ENCODE results near the gene ZNF804B.
A peak's percentile ranks its signal among the peaks of the same experiment; 100 is the strongest.
"Not testable (repeated sequence)": the region's sequence is repeated elsewhere in the genome, so short reads cannot be mapped to it uniquely, and the experiment has no call there.

The ZNF804B gene

GRCh38 chr7:89085580-89085979 lies 326.1 kb downstream of the ZNF804B start:
- DNase-seq (ENCODE audit: low read depth) = no peak

- DNase-seq (ENCODE audit: low read depth) = no peak
Observed at GRCh38 chr7:89091550-89091949, 332.1 kb downstream of the ZNF804B start.

GRCh38 chr7:89094269-89094668 lies 334.8 kb downstream of the ZNF804B start:
- DNase-seq (ENCODE audit: low read depth) = no peak

- DNase-seq (ENCODE audit: low read depth) = no peak
Observed at GRCh38 chr7:89103564-89103963, 344.1 kb downstream of the ZNF804B start.

GRCh38 chr7:89104748-89105685 lies 345.5 kb downstream of the ZNF804B start:
- DNase-seq (ENCODE audit: low read depth) = peak; percentile 4

GRCh38 chr7:89123871-89124270 lies 364.4 kb downstream of the ZNF804B start:
- no peak for DNase-seq (ENCODE audit: low read depth)

GRCh38 chr7:89129600-89130375 lies 370.3 kb downstream of the ZNF804B start:
- no peak for DNase-seq (ENCODE audit: low read depth)

- no peak for DNase-seq (ENCODE audit: low read depth)
Observed at GRCh38 chr7:89133357-89133756, 373.9 kb downstream of the ZNF804B start.

- no peak for DNase-seq (ENCODE audit: low read depth)
Observed at GRCh38 chr7:89133819-89134218, 374.3 kb downstream of the ZNF804B start.

GRCh38 chr7:89145801-89146200 lies 386.3 kb downstream of the ZNF804B start:
- no peak for DNase-seq (ENCODE audit: low read depth)

- no peak for DNase-seq (ENCODE audit: low read depth)
Observed at GRCh38 chr7:89160107-89160506, 400.6 kb downstream of the ZNF804B start.

- no peak for DNase-seq (ENCODE audit: low read depth)
Observed at GRCh38 chr7:89165421-89165820, 405.9 kb downstream of the ZNF804B start.

- no peak for DNase-seq (ENCODE audit: low read depth)
Observed at GRCh38 chr7:89170628-89171027, 411.1 kb downstream of the ZNF804B start.

- DNase-seq (ENCODE audit: low read depth) = no peak
Observed at GRCh38 chr7:89182116-89182515, 422.6 kb downstream of the ZNF804B start.

- DNase-seq (ENCODE audit: low read depth) = no peak
Observed at GRCh38 chr7:89183712-89184111, 424.2 kb downstream of the ZNF804B start.

- no peak for DNase-seq (ENCODE audit: low read depth)
Observed at GRCh38 chr7:89200758-89201157, 441.3 kb downstream of the ZNF804B start.

- no peak for DNase-seq (ENCODE audit: low read depth)
Observed at GRCh38 chr7:89223900-89224395, 464.4 kb downstream of the ZNF804B start.

- not testable (repeated sequence) for DNase-seq (ENCODE audit: low read depth)
Observed at GRCh38 chr7:89228688-89229171, 469.2 kb downstream of the ZNF804B start.

GRCh38 chr7:89238156-89238555 lies 478.7 kb downstream of the ZNF804B start:
- DNase-seq (ENCODE audit: low read depth) = peak; percentile 12

- no peak for DNase-seq (ENCODE audit: low read depth)
Observed at GRCh38 chr7:89246196-89246595, 486.7 kb downstream of the ZNF804B start.

- no peak for DNase-seq (ENCODE audit: low read depth)
Observed at GRCh38 chr7:89247207-89247606, 487.7 kb downstream of the ZNF804B start.

GRCh38 chr7:89259085-89259484 lies 499.6 kb downstream of the ZNF804B start:
- DNase-seq (ENCODE audit: low read depth) = no peak

- no peak for DNase-seq (ENCODE audit: low read depth)
Observed at GRCh38 chr7:89264126-89264525, 504.6 kb downstream of the ZNF804B start.
